Sigmoid colon (tissue), 3 donors: ENCODE results near the gene YLPM1.

Experiments used
- POLR2A ChIP-seq, 2 donors: fragments of 450-650 bp; IDR thresholded peaks; one replicate each; pipeline ENCODE4 v1.6.1; 2016; ENCODE audit warnings: antibody characterized with exemption in 2 of 2, mild to moderate bottlenecking in 2 of 2, moderate library complexity in 2 of 2
- TF ChIP-seq, protein P1 (sequence below), 4 experiments: fragments of 450-650 bp in 3 of 4; fragments of 200-600 bp in 1 of 4; IDR thresholded peaks; one replicate each; pipeline ENCODE4 v1.5.1; 2016 to 2019; ENCODE audit warnings: antibody characterized with exemption in 4 of 4, mild to moderate bottlenecking in 3 of 4, moderate library complexity in 2 of 4

- no peak for TF ChIP-seq POLR2A (IDR thresholded peaks at IDR 0.05)
- TF ChIP-seq, protein P1, sequence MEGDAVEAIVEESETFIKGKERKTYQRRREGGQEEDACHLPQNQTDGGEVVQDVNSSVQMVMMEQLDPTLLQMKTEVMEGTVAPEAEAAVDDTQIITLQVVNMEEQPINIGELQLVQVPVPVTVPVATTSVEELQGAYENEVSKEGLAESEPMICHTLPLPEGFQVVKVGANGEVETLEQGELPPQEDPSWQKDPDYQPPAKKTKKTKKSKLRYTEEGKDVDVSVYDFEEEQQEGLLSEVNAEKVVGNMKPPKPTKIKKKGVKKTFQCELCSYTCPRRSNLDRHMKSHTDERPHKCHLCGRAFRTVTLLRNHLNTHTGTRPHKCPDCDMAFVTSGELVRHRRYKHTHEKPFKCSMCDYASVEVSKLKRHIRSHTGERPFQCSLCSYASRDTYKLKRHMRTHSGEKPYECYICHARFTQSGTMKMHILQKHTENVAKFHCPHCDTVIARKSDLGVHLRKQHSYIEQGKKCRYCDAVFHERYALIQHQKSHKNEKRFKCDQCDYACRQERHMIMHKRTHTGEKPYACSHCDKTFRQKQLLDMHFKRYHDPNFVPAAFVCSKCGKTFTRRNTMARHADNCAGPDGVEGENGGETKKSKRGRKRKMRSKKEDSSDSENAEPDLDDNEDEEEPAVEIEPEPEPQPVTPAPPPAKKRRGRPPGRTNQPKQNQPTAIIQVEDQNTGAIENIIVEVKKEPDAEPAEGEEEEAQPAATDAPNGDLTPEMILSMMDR (IDR thresholded peaks at IDR 0.05): no peak
These were observed 108.7 kb downstream of the YLPM1 start for GRCh38 chr14:74871819-74872218.
